Mucosa of gallbladder (tissue), 1 donor: Measurements from ENCODE around the gene SRRM2. TPM values are rescaled to one million over a fixed set of nuclear protein-coding genes. Genes with fewer than 3 reads are reported as not detected.

ENCODE experiments used
- DNase-seq: peaks from one replicate; pipeline ENCODE4 v3.0.0-alpha.2; 2020; ENCODE audit warnings: low spot score
- total RNA-seq: library from RNA; stranded (reverse); gene quantifications from one replicate; pipeline ENCODE4 v1.2.1, GENCODE V29; 2021
- donor health status: DM: no; HTN: no; CAD: no.

Gene SRRM2
- total RNA-seq, 1 donor from 2014 or later: 677 TPM

DNA sequence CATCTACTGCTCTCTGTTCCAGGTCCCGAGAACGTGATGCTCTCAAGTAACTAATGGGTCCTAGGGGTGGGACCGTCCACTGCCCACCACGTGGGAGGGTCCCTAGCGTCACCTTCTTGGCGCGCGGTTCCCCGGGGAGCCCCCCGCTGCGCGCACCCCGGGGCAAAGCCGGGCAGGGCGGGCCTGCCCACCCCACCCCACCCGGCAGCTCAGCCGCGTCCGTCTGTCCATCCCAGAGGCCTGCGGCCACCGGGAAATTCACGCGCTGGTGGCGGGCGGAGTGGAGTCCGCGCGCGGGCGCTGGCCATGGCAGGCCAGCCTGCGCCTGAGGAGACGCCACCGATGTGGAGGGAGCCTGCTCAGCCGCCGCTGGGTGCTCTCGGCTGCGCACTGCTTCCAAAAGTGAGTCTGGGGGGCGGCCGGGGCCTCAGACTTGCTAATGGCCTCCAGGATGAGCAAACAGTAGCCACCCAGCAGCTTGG lies 46.3 kb downstream of the SRRM2 start:
- no peak for DNase-seq

DNA sequence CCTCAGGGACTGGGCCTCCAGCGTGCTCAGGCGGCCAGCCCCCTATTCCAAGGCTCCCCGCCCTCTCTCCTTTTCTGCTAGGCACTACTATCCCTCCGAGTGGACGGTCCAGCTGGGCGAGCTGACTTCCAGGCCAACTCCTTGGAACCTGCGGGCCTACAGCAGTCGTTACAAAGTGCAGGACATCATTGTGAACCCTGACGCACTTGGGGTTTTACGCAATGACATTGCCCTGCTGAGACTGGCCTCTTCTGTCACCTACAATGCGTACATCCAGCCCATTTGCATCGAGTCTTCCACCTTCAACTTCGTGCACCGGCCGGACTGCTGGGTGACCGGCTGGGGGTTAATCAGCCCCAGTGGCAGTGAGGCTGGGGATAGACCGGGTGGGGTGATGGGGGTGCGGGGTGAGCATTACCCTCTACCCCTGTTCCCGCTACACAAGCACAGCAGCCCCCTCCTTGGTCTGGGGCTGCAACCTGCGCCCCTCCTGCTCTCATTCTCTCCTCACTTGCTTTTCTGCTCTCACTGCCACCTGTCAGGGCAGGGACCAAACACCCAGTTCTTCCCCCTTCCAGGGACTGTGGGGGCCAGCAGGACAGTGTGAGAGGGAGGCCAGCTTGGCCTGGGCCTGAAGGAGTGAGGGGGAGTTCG lies 46.9 kb downstream of the SRRM2 start:
- DNase-seq: no peak

DNA sequence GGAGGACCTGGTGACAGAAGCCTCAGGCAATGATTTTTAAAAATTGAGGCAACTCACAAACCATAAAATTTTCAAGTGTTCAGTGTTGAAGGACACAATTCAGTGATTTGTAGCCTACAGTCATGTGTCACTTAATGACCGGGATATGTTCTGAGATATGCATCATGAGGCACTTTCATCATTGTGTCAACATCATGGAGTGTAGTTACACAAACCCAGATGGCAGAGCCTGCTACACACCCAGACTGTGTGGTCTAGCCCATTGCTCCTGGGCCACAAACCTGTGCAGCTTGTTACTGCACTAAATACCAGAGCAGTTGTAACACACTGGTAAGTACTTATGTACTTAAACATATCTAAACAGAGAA lies 47.4 kb downstream of the SRRM2 start:
- DNase-seq: no peak

DNA sequence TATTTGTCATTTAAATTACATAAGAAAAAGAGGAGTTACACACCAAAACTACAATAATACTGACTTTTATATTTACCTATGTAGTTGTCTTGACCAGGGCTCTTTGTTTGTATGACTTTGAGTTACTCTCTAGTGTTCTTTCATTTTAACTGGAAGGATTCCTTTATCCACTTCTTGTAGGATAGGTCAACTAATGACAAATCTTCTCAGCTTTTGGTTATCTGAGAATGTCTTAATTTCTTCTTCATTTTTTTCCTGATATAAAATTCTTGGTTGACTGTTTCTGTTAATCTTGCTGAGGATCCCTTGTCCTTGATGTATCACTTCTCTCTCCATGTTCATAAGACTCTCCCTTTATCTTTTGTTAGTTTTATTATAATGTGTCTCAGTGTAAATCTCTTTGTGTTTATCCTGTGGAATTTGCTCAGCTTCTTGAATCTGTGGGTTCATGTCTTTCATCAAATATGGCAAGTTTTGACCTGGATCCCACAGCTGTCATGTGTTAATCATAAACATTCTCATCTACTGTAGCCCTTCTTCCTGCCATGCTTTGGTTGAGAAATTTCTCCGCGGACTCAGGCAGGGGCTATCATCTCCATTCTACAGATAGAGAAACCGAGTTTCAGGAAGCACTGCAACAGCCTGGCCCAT lies 51.2 kb downstream of the SRRM2 start:
- DNase-seq: no peak

DNA sequence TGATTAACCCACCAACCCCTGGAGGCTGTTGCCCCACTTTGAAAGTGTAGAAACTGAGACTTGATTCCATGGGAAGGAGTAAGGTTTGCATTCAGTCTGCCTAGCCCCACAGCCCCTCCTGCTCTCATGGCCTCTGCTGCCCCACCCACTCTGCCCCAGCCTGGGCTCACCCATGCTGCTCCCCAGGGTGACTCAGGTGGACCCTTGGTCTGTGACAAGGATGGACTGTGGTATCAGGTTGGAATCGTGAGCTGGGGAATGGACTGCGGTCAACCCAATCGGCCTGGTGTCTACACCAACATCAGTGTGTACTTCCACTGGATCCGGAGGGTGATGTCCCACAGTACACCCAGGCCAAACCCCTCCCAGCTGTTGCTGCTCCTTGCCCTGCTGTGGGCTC lies 52.3 kb downstream of the SRRM2 start:
- no peak for DNase-seq

DNA sequence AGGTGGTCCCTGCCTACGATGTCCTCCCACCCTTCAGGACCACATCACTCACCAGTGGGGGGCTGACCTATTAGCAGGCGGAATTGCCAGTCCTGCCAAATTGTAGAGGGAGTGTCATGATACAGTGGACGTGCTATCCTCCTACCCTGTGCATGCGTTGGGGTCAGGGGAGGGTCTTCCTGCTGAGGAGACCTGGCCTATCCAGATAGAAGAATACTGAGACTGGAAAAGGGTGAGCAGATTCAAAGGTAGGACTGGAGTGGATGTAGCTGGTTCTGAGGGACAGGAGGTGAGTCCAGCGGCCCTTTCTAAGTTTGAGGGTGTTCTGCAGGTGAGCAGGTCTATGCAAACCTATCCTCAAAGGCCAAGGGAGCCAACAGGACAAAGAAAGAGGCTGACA lies 53.8 kb downstream of the SRRM2 start:
- no peak for DNase-seq

DNA sequence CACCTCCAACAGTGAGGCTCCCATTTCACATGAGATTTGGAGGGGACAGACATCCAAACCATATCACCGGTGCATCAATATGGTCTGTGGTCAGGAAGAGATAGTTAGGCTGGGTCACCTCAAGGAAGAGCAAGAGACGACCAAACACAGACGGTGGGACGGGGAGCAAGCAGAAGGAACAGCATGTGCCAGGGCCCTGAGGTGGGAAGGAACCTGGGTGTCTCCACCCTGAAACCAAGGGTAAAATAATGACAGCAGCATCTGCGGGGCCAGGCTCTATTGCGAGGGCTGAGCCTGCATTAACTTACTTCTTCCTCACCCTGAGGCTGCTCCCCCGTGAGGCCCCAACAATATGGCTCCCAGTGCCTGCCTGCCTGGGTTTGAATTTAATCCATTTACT lies 55.7 kb downstream of the SRRM2 start:
- DNase-seq: no peak

DNA sequence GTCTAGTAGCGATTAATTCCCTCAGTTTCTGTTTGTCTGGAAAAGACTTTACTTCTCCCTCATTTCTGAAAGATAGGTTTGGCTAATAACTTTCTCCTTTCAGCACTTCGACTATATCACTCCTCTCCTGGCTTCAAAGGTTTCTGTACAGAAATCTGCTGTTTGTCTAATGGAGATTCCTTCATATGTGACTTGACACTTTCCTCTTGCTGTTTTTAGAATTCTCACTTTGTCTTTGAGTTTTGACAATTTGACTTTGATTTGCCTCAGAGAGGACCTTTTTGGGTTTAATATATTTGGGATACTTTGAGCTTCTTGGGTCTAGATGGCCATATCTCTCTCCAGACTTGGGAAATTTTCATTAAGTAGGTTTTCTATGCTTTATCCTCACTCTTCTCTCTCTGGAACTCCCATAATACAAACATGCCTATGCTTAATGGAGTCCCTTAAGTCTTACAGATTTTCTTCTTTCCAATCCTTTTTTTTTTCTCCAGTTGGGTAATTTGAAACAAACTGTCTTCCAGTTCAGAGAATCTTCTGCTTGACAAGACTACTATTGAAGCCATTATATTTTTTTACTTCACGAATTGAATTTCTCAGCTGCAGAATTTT lies 56.8 kb downstream of the SRRM2 start:
- no peak for DNase-seq

DNA sequence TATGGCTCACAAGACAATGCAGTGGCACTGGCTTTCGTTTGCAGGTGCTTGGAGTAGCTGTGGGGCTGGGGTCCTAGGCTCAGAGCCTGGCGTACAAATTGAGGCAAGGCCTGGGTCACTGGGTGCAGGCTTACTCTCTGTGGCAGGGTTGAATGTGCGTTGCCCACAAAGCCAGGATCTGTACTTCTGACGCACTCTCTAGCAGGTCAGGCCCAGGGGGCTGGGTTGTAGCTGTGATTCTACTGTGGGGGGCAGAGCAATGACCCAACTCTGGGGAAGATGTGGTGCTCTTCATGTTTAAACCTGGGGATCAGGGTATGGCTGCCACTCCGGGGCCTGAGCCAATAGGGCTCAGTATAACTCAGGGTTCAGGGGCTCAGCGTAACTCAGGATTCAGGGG lies 58.2 kb downstream of the SRRM2 start:
- no peak for DNase-seq

DNA sequence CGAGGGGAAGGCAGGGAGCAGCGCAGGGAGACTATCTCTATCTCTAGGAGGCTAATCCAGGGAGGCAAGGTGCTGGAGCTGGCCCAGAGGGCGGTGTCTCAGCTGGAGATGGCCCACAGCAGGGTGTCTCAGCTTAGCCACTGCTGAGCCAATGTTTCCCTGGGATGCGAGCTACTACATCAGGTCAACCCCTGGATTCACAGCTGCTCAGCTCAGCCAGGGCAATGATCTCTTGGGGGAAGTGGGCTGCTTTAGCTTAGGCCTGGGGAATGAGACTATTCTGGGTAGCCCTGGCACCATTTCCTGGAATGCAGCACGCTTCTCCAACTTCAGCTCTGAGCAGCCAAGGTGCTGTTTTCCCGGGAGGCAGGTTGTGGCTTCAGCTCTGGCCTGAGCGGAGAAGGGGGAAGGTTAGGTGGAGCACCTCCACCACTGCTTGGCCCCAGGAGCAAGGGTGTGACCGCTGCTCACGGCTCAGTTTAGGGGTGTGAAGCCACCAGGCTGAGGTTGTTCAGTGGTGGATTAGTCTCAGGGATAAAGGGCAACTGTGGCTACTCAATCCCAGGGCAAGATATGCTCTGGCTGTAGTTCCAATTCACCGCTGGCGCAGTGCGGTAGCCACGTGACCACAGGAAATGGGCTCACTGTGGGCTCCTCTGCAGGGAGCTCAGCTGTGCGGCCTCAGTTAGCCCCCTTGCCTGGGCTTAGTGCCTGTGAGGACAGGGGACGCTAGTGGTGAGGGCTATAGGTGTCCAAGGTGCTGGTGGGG lies 59.4 kb downstream of the SRRM2 start:
- DNase-seq: no peak

DNA sequence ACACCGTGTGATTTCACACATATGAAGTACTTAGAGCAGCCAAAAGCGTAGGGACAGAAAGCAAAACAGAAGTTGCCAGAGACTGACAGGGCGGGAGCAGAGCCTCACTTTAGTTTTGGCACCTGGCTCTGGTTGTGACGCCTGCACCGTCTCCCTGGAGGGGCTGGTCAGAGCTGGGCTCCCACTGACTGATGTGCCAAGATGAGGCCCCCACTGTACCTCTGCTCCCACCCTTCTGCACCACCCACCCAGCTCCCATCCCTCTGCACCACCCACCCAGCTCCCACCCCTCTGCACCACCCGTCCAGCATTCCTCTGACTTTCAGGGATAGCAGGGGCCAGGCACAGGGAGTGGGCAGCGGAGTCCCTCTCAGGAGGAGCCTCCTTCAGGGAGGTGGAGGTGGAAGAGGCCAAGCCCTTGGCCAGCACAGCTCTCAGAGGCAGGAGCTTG lies 61.4 kb downstream of the SRRM2 start:
- DNase-seq: no peak

DNA sequence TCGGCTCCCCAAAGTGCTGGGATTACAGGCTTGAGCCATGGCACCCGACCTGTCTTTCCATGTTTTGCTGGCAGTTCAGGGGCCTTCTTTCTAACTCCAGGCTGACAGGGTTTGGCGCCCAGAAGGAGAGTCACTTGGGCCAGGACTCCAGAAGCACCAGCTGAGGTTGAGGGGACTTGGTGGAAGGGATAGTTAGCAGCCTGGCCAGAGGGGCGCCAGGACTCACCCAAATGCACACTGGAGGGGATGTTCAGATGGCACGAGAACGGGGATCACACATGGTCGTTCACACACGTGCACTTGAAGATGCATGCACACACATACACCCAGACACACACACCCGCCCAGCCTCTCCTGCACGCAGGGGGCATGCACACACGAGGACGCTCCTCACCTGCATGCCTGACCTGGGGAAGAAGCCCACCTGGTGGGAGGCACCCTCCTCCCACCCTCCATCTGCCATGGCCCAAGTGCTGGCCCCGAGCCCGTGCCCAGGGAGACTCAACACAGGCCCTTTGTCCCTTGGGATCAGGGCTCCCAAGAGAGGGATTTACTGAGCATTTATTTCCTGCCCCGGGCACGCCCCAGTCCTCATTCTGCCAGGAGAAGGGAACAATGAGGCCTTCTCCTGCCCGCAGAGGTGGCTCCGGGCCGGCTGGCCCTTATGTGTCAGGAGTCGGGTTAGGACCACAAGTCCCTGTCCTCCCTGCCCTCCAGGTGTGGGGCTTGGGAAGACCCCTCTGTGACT lies 62.3 kb downstream of the SRRM2 start:
- no peak for DNase-seq

DNA sequence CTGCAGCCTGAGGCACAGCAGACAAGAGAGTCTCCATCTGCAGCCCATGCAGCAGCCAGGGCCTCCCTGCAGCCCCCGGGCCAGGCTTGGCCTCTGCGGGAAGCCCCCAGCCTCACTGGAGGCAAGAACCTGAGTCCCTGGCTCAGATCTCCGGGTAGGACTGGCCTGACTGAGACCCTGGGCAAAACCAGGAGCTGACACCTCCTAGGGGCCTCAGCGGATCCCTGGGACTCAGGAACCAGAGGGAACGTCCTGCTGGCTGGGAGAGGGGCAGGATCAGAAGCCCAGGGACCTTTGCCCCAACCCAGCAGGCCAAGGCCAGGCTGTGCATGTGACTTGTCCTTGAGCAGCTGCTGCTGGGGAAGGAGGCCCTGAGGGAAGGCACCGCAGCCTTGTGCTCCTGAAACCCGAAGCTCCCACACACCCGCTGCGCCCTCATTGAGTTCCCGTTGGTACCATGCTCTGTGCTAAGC lies 62.9 kb downstream of the SRRM2 start:
- DNase-seq: no peak

DNA sequence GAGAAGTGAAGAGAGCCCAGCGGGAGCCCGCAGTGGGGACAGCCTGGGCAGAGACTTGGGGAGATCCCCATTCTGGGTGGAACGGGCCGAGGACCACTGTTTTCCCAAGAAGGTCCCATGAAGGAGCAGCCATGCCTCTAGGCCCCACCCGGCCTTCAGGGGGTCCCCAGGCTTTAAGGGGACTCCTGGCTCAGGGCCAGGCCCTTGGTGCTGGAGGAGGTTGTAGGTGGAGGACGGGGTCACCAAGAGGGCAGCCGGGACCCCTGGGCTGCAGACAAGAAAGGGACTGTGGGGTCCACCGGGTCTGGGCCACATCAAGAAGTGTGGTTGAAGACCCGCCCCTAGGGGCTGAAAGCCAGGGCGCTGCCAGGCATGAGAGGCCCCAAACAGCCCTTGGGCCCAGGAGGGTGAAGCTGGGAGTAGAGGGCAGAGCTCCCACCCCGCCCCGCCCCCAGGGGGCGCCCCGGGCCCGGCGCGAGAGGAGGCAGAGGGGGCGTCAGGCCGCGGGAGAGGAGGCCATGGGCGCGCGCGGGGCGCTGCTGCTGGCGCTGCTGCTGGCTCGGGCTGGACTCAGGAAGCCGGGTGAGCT lies 64.4 kb downstream of the SRRM2 start, which contains the start of gene PRSS21:
PRSS21 (plus strand) TSS at position 487 of the 589 bp plus-strand sequence; CDS start at position 519, 32 bp downstream.
- DNase-seq: no peak

DNA sequence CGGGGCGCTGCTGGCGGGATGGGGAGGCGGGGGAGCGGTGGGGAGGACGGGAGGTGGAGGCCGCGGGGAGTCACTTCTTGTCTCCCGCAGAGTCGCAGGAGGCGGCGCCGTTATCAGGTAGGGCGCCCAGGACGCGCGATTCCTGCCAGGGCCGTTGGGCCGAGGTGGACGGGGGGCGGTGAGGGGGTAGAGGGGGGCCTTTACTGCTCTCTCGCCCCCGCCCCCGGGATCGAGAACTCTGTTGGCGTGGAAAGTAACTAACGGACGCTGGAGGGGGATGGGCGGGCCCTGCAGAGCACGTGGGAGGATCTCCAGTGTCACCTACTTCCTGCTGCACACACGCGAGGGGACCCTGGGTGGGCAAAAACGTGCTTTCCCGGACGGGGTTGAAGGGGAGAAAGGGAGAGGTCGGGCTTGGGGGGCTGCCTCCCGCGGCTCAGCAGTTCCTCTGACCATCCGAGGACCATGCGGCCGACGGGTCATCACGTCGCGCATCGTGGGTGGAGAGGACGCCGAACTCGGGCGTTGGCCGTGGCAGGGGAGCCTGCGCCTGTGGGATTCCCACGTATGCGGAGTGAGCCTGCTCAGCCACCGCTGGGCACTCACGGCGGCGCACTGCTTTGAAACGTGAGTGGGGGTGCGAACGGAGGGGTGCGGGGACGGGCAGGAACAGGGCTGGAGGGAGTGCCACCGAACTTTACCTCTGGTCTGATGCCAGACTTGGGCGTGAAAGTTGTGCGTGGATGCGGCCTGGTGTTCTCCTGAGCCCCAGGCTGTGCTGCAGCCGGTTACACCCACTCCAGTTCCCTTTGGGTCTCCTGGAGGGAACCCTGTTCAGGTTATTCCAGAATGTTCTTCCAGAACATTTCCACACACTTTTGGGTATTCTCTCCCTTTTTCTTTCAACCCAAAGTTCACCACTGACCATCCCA lies 65.2 kb downstream of the SRRM2 start:
- no peak for DNase-seq

DNA sequence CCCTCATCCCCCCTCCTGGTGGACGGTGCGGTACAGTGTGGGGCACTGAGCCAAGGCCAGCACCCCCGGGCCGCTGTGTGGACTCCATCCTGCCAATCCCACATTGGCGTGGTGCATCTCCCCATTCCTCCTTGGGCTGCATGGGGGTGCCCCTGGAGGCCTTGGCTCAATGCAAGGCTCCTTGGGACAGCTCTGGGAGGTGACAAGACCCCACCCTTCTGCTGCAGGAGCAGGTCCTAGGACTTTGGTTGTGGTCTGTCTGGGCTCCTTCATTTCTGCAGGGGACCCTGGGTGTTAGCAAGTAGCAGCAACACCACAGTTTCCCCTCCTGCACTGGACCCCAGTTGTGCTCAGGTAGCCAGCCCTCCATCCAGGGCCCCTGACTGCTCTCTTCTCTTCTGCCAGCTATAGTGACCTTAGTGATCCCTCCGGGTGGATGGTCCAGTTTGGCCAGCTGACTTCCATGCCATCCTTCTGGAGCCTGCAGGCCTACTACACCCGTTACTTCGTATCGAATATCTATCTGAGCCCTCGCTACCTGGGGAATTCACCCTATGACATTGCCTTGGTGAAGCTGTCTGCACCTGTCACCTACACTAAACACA lies 65.9 kb downstream of the SRRM2 start:
- no peak for DNase-seq

DNA sequence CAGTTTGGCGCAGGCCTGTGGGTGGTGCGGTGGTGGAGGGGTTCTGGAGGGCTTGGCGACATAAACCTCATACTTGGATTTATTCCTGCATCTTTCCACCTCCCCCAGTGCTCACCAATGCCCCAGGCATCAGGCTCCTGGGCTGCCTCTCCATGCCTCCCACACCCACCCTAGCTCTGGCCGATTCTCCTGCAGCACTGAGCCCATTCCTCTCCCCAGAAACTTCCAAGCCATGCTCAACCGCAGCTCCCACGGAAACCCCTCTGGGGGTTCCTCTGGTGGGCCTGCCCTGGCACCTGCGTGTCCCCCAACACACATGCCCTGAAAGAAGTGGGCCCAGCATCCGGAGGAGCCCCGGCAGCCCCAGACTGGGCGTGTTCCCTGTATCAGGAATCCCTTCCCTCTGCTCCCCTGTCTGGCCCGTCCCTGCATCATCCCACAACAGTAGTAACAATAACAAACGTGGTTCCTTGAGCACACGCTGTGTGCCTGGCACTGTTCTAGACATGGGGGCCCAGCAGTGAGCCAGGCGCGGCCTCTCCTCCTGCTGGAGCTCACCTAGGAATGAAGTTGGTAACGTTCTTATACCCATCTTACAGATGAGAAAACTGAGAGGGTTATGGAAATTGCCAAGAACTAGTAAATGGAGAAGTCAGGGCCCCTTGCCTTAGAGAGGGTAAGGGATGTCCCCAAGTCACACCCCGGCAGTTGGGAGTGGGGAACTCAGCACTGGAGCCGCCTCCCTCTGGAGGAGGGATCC lies 66.9 kb downstream of the SRRM2 start:
- no peak for DNase-seq

DNA sequence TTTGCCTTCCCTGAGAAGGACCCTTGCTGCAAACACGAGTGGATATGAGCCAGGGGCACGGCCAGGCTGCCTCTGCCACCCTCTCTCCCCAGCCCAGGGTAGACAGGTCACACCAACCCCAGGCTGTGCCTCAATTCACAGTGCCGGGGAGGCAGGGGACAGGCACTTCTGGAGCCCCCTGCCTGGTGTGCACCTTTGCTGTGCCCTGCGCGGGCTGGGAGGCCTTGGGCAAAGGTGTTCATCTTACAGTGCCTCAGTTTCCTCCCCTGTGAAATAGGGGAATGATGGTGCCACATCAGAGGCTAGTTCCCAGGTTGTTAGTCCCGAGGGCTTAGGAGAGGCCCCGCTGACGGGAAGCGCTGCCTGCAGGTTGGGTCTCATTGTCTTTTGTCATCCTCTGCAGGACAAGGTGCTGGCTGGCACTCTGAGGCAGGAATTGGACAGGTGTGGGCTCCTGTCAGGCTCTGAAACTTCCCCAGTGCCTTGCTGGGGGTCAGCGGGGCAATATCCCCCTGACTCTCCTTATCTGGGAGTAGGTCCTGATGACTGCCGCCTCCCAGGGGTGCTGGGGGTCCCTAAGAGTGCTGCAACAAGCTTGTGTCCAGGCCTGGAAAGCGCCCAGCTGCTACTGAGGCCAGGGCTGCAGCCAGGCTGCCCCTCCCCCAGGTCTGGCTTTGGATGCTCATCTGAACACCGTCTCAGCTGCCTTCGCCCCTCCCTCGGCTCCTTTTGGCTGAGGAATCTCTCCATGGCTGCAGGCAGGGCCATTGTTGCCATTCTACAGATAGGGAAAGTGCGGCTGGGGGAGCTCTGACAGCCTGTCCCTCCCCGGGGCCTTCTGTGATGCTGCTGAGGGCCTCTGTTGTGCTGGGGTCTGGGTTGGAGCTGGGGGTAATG lies 67.7 kb downstream of the SRRM2 start:
- no peak for DNase-seq
